Activated CD4-positive, alpha-beta T cell treated with anti-CD3 and anti-CD28 coated beads, Interleukin-10, Interleukin-2, amounts not matched to agents 100 ng/mL and 50 ng/mL, durations not matched to agents 16 hours and 8 hours (primary cell): Measurements from ENCODE around the gene ZMYND19.
"Not testable (repeated sequence)": the region's sequence is repeated elsewhere in the genome, so short reads cannot be mapped to it uniquely, and the experiment has no call there.

Experiments
- DNase-seq: peaks from one replicate; pipeline ENCODE4 v3.0.0-alpha.2; 2020

The ZMYND19 gene

DNA sequence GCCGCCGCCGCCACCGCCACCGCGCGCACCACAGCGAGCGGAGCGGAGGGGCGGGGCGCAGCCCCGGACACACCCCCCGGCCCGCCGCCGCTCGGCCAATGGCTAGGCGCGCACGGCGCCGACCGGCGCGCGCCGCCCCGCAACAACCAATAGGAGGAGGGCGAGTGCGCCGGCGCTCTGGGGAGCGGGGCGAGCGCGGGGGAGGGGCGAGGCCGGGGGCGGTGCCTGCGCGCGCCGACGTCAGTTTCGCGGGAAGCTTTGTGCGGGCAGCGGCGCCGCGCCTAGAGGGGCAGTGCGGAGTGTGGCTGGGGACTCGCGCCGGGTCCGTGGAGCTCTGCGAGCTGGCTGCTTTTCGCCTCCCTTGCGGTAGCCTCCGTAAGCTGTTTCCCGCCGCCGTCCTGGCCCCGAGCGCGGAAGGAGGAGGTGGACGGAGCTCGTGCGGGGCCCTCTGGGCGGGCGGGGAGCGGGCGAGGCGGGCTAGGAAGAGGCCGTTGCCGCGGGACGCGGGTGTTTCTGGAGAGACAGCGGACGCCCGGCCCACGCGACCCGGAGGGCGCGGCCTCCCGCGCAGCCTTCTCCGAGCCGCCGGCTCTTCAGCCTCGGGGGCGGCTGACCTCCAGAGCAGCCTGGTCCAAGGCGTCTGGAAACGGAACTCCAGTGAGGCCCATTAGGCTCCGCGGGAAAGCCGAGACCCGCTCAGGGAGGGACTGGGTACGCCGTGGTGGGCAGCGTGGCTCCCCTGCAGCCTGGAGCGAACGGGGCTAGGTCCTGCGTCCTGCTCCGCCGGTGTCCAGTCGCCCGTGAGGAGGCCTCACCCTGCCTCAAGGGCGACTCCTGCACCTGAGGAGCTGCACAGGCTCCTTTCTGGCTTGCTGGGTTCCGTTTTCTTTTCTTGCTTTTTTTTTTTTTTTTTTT lies at the start of gene ZMYND19:
ZMYND19 (minus strand) TSS at position 44 of the 915 bp plus-strand sequence. CDS start 249 bp downstream, outside the sequence.
- peak; percentile 94 for DNase-seq

- DNase-seq: peak; percentile 52
These were observed 49.2 kb upstream of the ZMYND19 start for GRCh38 chr9:137639303-137640051.

- DNase-seq: no peak
These were observed 48.4 kb upstream of the ZMYND19 start for GRCh38 chr9:137638680-137639079.

- DNase-seq: no peak
These were observed 43.7 kb upstream of the ZMYND19 start for GRCh38 chr9:137634016-137634415.

DNA sequence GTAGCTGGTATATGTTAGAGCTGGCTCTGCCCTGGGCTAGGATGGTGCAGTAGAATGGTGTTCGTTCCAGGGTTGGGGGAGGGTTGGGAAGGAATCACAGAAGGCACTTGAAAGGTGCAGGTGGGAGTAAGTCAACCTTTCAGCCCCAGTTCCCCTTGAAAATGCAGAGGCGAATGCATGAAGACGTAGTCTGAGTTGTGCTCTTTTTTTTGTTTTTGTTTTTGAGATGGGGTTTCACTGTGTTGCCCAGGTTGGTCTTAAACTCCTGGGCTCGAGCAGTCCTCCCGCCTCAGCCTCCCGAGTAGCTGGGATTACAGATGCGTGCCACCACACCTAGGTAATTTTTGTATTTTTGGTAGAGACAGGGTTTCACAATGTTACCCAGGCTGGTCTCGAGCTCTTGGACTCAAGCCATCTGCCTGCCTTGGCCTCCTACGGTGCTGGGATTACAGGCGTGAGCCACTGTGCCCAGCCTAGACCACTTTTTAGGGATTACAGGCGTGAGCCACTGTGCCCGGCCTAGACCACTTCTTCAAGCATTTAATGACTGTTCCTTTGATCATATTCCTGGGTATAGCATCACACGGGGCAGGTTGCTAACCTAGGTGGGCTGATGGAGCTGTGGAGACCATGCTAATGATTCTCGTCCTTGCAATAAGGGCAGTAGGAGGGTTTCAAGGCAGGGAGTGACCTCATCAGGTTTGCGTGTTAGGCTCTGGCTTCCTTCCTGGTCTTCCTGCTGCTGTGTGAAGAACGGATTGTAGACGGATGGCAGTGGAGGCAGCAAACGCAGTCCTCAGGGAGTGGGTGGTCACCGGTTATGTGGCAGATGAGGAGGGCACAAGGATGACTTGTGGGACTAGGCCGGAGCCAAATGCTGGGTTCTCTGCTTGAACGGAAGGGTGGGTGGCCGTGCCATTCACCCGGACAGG lies 42.2 kb upstream of the ZMYND19 start:
- DNase-seq: no peak

DNA sequence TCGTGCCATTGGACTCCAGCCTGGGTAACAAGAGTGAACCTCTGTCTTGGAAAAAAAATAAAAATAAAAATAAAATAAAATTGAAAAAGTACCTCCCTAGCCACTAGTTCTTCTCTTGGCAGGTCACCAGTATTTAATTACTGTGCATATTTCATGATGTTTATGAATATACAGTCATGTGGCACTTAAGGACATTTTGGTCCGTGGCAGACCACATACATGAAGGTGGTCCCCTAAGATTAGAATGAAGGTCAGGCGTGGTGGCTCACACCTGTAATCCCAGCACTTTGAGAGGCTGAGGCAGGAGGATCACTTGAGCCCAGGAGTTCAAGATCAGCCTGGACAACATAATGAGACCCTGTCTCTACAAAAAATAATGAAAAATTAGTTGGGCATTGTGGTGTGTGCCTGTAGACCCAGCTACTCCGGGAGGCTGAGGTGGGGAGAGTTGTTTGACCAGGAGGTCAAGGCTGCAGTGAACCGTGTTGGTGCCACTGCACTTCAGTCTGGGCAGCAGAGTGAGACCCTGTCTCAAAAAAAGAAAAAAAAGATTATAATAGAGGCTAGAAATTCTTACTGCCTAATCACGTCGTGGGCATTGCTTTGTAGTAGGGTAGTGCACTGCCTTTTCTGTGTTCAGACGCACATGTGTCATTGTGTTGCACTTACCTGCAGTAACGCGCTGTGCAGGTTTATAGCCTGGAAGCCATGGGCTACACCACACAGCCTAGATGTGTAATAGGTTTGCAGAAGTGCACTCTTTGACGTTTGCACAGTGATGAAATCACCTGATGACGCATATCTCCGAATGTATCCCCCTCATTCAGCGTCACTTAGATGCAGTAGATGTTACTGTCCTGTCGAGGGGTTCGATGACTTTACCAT lies 41.3 kb upstream of the ZMYND19 start:
- DNase-seq: no peak

DNA sequence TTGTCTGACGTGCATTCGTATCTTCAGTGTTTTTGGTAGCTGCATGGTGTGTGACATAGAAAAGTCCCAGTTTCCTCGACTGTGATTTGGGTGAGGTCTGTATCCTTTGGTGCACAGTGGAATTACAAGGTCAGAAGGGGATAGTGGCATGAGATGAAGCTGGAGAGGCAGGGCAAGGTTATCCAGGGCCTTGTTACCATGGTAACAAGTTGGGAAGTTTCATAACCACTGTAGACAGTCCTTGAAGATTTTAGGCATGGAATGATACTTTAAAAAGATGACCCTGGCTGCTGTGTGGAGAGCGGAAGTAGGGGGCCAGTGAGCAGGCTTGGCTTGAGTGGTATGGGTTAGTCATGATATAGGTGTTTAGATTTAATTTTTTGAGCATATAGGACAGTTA lies 40.4 kb upstream of the ZMYND19 start:
- no peak for DNase-seq

GRCh38 chr9:137630126-137630525 lies 39.8 kb upstream of the ZMYND19 start:
- no peak for DNase-seq

- not testable (repeated sequence) for DNase-seq
These were observed 37.1 kb upstream of the ZMYND19 start for GRCh38 chr9:137627406-137627805.

- DNase-seq: no peak
These were observed 36.2 kb upstream of the ZMYND19 start for GRCh38 chr9:137626464-137626863.

DNA sequence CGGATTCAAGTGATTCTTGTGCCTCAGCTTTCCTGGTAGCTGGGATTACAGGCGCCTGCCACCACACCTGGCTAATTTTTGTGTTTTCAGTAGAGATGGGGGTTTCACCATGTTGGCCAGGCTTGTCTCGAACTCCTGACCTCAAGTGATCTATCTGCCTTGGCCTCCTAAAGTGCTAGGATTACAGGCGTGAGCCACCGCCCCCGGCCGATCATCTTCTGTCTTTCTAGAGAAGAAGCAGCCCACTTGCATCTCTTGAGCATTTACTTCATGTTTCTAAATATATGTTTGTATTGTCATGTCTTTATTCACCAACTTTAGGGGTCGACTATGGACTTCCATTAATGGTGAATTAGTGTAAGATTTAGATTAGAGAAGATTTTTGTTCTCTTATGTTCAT lies 31.9 kb upstream of the ZMYND19 start:
- not testable (repeated sequence) for DNase-seq

GRCh38 chr9:137621131-137621757 lies 30.9 kb upstream of the ZMYND19 start:
- peak; percentile 43 for DNase-seq

- no peak for DNase-seq
These were observed 30.3 kb upstream of the ZMYND19 start for GRCh38 chr9:137620581-137620980.

GRCh38 chr9:137620048-137620405 lies 29.7 kb upstream of the ZMYND19 start:
- no peak for DNase-seq

- peak; percentile 47 for DNase-seq
These were observed 29.1 kb upstream of the ZMYND19 start for GRCh38 chr9:137619240-137620047.

DNA sequence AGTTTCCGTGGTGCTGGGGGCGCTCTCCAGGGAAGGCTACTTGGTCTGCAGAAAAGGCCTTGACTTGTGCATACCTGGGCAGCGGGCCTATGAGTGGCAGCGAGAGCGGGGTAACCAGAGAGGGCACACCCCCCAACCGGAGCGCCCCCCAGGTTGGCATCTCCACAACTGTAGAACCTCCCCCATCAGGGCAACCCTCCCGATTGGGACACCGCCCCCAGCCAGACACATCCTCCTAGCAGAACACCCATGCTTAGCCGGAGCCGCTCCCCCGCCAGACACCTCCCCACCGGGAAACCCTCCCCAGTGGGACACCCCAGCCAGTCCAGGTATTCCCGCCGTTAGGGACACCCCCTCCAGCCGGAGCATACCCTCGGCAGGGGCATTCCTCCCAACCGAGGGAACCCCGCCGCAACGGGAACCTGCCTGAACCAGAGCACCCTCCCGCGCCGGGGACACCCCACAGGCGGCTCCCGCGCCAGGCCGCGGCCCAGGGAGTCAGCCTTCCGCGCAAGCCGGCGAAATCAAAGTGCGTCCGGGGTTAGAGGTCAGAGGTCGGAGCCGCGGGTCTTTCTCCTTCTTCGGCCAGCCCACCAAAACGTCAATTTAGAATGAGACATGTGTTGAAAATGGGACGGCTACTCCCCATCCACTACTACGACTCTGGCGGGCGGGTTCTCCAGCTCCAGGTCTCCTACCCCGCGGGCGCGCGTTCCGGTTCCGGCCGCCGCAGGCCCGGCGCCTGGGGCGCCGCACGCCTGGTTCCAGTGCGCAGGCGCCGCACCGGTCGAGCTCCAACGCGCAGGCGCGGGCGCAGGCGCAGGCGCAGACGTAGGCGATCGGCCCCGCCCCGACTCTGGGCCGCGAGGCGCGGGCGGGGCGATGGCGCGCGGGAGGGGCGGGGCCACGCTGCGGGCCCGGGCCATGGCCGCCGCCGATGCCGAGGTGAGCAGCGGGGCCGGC lies 28.1 kb upstream of the ZMYND19 start, which contains the start of gene EHMT1:
EHMT1 (plus strand) TSS at position 901 of the 963 bp plus-strand sequence; CDS start at position 925, 24 bp downstream.
- peak; percentile 93 for DNase-seq

GRCh38 chr9:137615387-137615871 lies 25.1 kb upstream of the ZMYND19 start:
- DNase-seq: no peak

DNA sequence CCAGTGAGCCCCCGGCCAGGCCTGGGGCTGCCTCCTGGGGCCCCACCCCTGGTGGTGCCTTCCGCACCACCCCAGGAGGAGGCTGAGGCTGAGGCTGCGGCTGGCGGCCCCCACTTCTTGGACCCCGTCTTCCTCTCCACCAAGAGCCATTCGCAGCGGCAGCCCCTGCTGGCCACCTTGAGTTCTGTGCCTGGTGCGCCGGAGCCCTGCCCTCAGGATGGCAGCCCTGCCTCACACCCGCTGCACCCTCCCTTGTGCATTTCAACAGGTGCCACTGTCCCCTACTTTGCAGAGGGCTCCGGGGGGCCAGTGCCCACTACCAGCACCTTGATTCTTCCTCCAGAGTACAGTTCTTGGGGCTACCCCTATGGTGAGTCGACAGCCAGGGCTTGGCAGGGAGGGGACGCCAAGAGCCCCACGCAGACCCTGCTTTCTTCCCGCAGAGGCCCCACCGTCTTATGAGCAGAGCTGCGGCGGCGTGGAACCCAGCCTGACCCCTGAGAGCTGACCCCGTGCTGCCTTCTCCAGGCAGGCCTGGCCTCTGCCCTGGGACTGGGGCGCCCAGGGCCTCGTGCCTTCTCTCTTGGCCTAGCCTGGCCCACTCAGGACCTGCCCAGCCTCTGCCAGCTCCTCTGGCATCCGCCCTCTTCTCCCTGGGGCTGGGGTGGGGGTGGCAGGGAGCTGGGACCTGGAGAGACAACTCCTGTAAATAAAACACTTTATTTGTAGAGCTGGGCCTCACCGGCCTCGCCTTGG lies 24.5 kb upstream of the ZMYND19 start:
- DNase-seq: no peak
